ENCODE data around the gene ZFR. TPM values are rescaled to one million over a fixed set of nuclear protein-coding genes. Genes with fewer than 3 reads are reported as not detected.

ZFR gene
- total and polyA plus RNA-seq, 9 of the 15 experiments (the other 6 are each of a cell fraction or from before 2014, with no cell fraction given), result 35.5 to 108 (median 71.1) TPM

GRCh38 chr5:32319392-32319791, 125.1 kb downstream of the ZFR start:
- BruUV-seq (replicated peaks), result no TSS peak
- intact Hi-C loops (cut with micrococcal nuclease) (loop anchor here (2.0 kb wide), 1 partner anchor 87 kb away; no protein-coding TSS in a partner anchor), in situ Hi-C loops (cut with MboI) (no loop called here)
- H2AFZ ChIP-seq (ENCODE audit: low read depth, low read length), result peak overlapping the region; percentile 22; the same call in 1 of the 2 replicates
- TF ChIP-seq REST (IDR thresholded peaks at IDR 0.05; ENCODE audit: borderline replicate concordance) (peak; percentile 14; the same call in 1 of the 2 replicates), REST (CRISPR knock-in tag; IDR thresholded peaks at IDR 0.05; ENCODE audit: low read depth) (no peak), PYGO2 (tag; IDR thresholded peaks at IDR 0.05) (no peak), RAD21 (CRISPR knock-in tag; conservative IDR thresholded peaks at IDR 0.05 in 1 of 2, IDR thresholded peaks at IDR 0.05 in 1 of 2) (peak in 1 of 2 experiments; percentile 60; a peak in 2 of 4 replicates), CTCF (IDR thresholded peaks at IDR 0.05 in 2 of 3, conservative IDR thresholded peaks at IDR 0.05 in 1 of 3; ENCODE audit: insufficient read depth in 2 of 3, low read depth in 1 of 3, low read length in 3 of 3) (peak; percentile 43 to 48 (median 45); a peak in 5 of 6 replicates), ZNF780A (CRISPR knock-in tag; IDR thresholded peaks at IDR 0.05) (no peak)
- H3K36me3 ChIP-seq (ENCODE audit: control insufficient read depth, insufficient read depth, low read length), result no peaks in the 10 kb centered on the region
- no peak overlapping the region for H3K4me3 ChIP-seq
- WGBS (ENCODE audit: insufficient coverage, low coverage, missing lambda C conversion rate), result 46% methylated on average over 7 of the region's 7 CpGs
- H3K9ac ChIP-seq (ENCODE audit: insufficient read depth in 1 of 2, low read depth in 2 of 2, low read length in 2 of 2), result peak overlapping the region in 1 of 2 experiments; percentile 15; a peak in 1 of 4 replicates
- no peak overlapping the region for H3K4me2 ChIP-seq (ENCODE audit: insufficient read depth, low read length)
- H3K79me2 ChIP-seq (ENCODE audit: control insufficient read depth, insufficient read depth, low read length), result no peaks in the 10 kb centered on the region
- no peaks in the 10 kb centered on the region for H3K9me1 ChIP-seq (ENCODE audit: control insufficient read depth, insufficient read depth, low read length)
- H3K27ac ChIP-seq (ENCODE audit: extremely low read depth, low read depth, low read length), result no peak overlapping the region
- peak; percentile 66 for ATAC-seq
- H4K20me1 ChIP-seq (replicated peaks; ENCODE audit: control insufficient read depth, insufficient read depth, low read length), result no peaks in the 10 kb centered on the region
- FAIRE-seq, result peak; percentile 72
- peak in 1 of 4 experiments; percentile 37 for DNase-seq (ENCODE audit: extremely low read depth in 1 of 4, low spot score in 3 of 4)
- POLR2A ChIA-PET, result interaction anchor here (0.6 kb wide), 1 partner anchor 59 kb away, joined by 3 read pairs; no protein-coding TSS in a partner anchor
- H3K27me3 ChIP-seq (ENCODE audit: control insufficient read depth in 2 of 2, insufficient read depth in 2 of 2, low read length in 2 of 2), result no peaks in the 10 kb centered on the region
- H3K9me3 ChIP-seq (replicated peaks; ENCODE audit: control insufficient read depth, insufficient read depth, low read depth, low read length), result peaks cover 3% of the 10 kb centered on the region; the same call in 1 of the 2 replicates
- CTCF ChIA-PET (ENCODE audit: low intra/inter-chr PET ratio), result interaction anchor here (0.8 kb wide), 1 partner anchor 87 kb away, joined by 3 read pairs; no protein-coding TSS in a partner anchor
- H3K4me1 ChIP-seq (replicated peaks in 1 of 2; ENCODE audit: control insufficient read depth in 2 of 2, insufficient read depth in 2 of 2, low read length in 2 of 2), result peaks cover 3 to 23% of the 10 kb centered on the region in 2 experiments; a peak in 3 of 5 replicates
